Measurements from ENCODE around the gene RER1.

GRCh38 chr1:2422523-2422922 is 30.9 kb downstream of the RER1 start:
- TF ChIP-seq, protein P1, sequence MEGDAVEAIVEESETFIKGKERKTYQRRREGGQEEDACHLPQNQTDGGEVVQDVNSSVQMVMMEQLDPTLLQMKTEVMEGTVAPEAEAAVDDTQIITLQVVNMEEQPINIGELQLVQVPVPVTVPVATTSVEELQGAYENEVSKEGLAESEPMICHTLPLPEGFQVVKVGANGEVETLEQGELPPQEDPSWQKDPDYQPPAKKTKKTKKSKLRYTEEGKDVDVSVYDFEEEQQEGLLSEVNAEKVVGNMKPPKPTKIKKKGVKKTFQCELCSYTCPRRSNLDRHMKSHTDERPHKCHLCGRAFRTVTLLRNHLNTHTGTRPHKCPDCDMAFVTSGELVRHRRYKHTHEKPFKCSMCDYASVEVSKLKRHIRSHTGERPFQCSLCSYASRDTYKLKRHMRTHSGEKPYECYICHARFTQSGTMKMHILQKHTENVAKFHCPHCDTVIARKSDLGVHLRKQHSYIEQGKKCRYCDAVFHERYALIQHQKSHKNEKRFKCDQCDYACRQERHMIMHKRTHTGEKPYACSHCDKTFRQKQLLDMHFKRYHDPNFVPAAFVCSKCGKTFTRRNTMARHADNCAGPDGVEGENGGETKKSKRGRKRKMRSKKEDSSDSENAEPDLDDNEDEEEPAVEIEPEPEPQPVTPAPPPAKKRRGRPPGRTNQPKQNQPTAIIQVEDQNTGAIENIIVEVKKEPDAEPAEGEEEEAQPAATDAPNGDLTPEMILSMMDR (IDR thresholded peaks at IDR 0.05; ENCODE audit: low read length), result no peak
- TF ChIP-seq EZH2phosphoT487 (IDR thresholded peaks at IDR 0.05; ENCODE audit: low read length), result no peak
- no peak for TF ChIP-seq EZH2 (optimal IDR thresholded peaks at IDR 0.05; ENCODE audit: low read depth, low read length)
